Activated B cell treated with CpG ODN at 0.5 μM for 24 hours (primary cell): ENCODE results near the gene BNC2. TPM values are rescaled to one million over a fixed set of nuclear protein-coding genes. Genes with fewer than 3 reads are reported as not detected.

Experiments
- ATAC-seq: fragments of 200-7000 bp; cut with Tn5 transposase; one replicate; pipeline ENCODE4 v1.10.0; 2021; ENCODE audit warnings: low read depth, mild to moderate bottlenecking, moderate library complexity
- CTCF ChIA-PET: fragments of 350-600 bp; sonication (Branson Sonifier 250); formaldehyde crosslinking; loops from one replicate; lab custom pipeline; 2021; ENCODE audit warnings: antibody characterized with exemption; lab: Charles Lee
- POLR2A ChIA-PET: fragments of 350-600 bp; sonication (Branson Sonifier 250); formaldehyde crosslinking; loops from one replicate; lab custom pipeline; 2021; ENCODE audit warnings: antibody characterized with exemption; lab: Charles Lee
- DNase-seq: peaks from one replicate; pipeline ENCODE4 v3.0.0; 2022
- H3K27ac Mint-ChIP-seq: one replicate; pipeline ENCODE4 v1.8.0; 2020; ENCODE audit warnings: mixed read lengths
- H3K27me3 Mint-ChIP-seq: one replicate; pipeline ENCODE4 v1.8.0; 2021; ENCODE audit warnings: mixed read lengths
- H3K36me3 Mint-ChIP-seq: one replicate; pipeline ENCODE4 v1.8.0; 2021; ENCODE audit warnings: low read depth, mixed read lengths
- H3K4me1 Mint-ChIP-seq: one replicate; pipeline ENCODE4 v1.8.0; 2021; ENCODE audit warnings: mixed read lengths
- H3K4me3 Mint-ChIP-seq: one replicate; pipeline ENCODE4 v1.8.0; 2020; ENCODE audit warnings: mild to moderate bottlenecking, mixed read lengths
- H3K9me3 Mint-ChIP-seq: one replicate; pipeline ENCODE4 v1.8.0; 2020; ENCODE audit warnings: mixed read lengths
- CTCF ChIP-seq: fragments of 200-600 bp; IDR thresholded peaks from one replicate; pipeline ENCODE4 v1.8.0; 2022; ENCODE audit warnings: antibody characterized with exemption, mild to moderate bottlenecking
- intact Hi-C: fragments of 100-400 bp; cut with micrococcal nuclease; formaldehyde crosslinking; loops from one replicate; pipeline ENCODE4 v1.15.1; 2024
- total RNA-seq: library from RNA; stranded (reverse); gene quantifications from 2 replicates; pipeline ENCODE4 v1.2.3, GENCODE V29; 2022

The BNC2 gene
- total RNA-seq, 1 donor from 2014 or later: not detected

GRCh38 chr9:16594787-16595186, 275.7 kb downstream of the BNC2 start:
- H3K4me1 Mint-ChIP-seq: no peaks in the 10 kb centered on the region
- no peak for DNase-seq
- H3K27ac Mint-ChIP-seq: no peak overlapping the region
- ChIA-PET POLR2A (no interaction called here), CTCF (no interaction called here)
- H3K4me3 Mint-ChIP-seq: no peak overlapping the region
- intact Hi-C loops: no loop called here
- H3K27me3 Mint-ChIP-seq: no peaks in the 10 kb centered on the region
- no peaks in the 10 kb centered on the region for H3K36me3 Mint-ChIP-seq
- ATAC-seq: no peak
- TF ChIP-seq CTCF: no peak
- H3K9me3 Mint-ChIP-seq: no peaks in the 10 kb centered on the region

GRCh38 chr9:16593746-16594145, 276.7 kb downstream of the BNC2 start:
- no peaks in the 10 kb centered on the region for H3K4me1 Mint-ChIP-seq
- no peaks in the 10 kb centered on the region for H3K9me3 Mint-ChIP-seq
- ATAC-seq: no peak
- ChIA-PET POLR2A (no interaction called here), CTCF (no interaction called here)
- no peak overlapping the region for H3K27ac Mint-ChIP-seq
- DNase-seq: no peak
- no peaks in the 10 kb centered on the region for H3K27me3 Mint-ChIP-seq
- H3K4me3 Mint-ChIP-seq: no peak overlapping the region
- no peaks in the 10 kb centered on the region for H3K36me3 Mint-ChIP-seq
- intact Hi-C loops: no loop called here
- no peak for TF ChIP-seq CTCF

- no peak for TF ChIP-seq CTCF
- ATAC-seq (no peak), DNase-seq (no peak)
- ChIA-PET POLR2A (no interaction called here), CTCF (no interaction called here)
- Mint-ChIP-seq H3K27me3 (no peaks in the 10 kb centered on the region), H3K4me3 (no peak overlapping the region), H3K27ac (no peak overlapping the region), H3K36me3 (no peaks in the 10 kb centered on the region), H3K4me1 (no peaks in the 10 kb centered on the region), H3K9me3 (no peaks in the 10 kb centered on the region)
- intact Hi-C loops: no loop called here
Measured at GRCh38 chr9:16591092-16591491, 279.4 kb downstream of the BNC2 start.

GRCh38 chr9:16585591-16585990, 284.9 kb downstream of the BNC2 start:
- no peak for ATAC-seq
- intact Hi-C loops: no loop called here
- POLR2A ChIA-PET: no interaction called here

GRCh38 chr9:16579872-16580432, 290.5 kb downstream of the BNC2 start:
- ChIA-PET CTCF (no interaction called here), POLR2A (no interaction called here)
- Mint-ChIP-seq H3K9me3 (no peaks in the 10 kb centered on the region), H3K36me3 (no peaks in the 10 kb centered on the region), H3K27ac (no peak overlapping the region), H3K27me3 (no peaks in the 10 kb centered on the region), H3K4me3 (no peak overlapping the region), H3K4me1 (no peaks in the 10 kb centered on the region)
- TF ChIP-seq CTCF: no peak
- intact Hi-C loops: loop anchor here (10.0 kb wide), 1 partner anchor 65 kb away; no protein-coding TSS in a partner anchor
- no peak for ATAC-seq
- DNase-seq: no peak

More at GRCh38 chr9:16585591-16585990, 284.9 kb downstream of the BNC2 start:
- Mint-ChIP-seq H3K36me3 (no peaks in the 10 kb centered on the region), H3K9me3 (no peaks in the 10 kb centered on the region), H3K4me3 (no peak overlapping the region), H3K4me1 (no peaks in the 10 kb centered on the region), H3K27ac (no peak overlapping the region), H3K27me3 (no peaks in the 10 kb centered on the region)
- CTCF ChIA-PET: no interaction called here
- DNase-seq: no peak
- TF ChIP-seq CTCF: no peak
